ENCODE results near the gene RUNDC3A.

The RUNDC3A gene

GRCh38 chr17:44283344-44284023 is 24.9 kb upstream of the RUNDC3A start:
- DNase-seq (ENCODE audit: low read depth), result no peak

GRCh38 chr17:44284024-44284400 is 24.4 kb upstream of the RUNDC3A start:
- no peak for DNase-seq (ENCODE audit: low read depth)

- no peak for DNase-seq (ENCODE audit: low read depth)
Measured at GRCh38 chr17:44287651-44288050, 20.8 kb upstream of the RUNDC3A start.

GRCh38 chr17:44293509-44294226 is 14.7 kb upstream of the RUNDC3A start:
- no peak for DNase-seq (ENCODE audit: low read depth)

- no peak for DNase-seq (ENCODE audit: low read depth)
Measured at GRCh38 chr17:44297975-44298374, 10.4 kb upstream of the RUNDC3A start.

GRCh38 chr17:44304651-44305050 is 3.8 kb upstream of the RUNDC3A start:
- no peak for DNase-seq (ENCODE audit: low read depth)

- peak; percentile 75 for DNase-seq (ENCODE audit: low read depth)
Measured at GRCh38 chr17:44307387-44308186, 814 bp upstream of the RUNDC3A start.

DNA sequence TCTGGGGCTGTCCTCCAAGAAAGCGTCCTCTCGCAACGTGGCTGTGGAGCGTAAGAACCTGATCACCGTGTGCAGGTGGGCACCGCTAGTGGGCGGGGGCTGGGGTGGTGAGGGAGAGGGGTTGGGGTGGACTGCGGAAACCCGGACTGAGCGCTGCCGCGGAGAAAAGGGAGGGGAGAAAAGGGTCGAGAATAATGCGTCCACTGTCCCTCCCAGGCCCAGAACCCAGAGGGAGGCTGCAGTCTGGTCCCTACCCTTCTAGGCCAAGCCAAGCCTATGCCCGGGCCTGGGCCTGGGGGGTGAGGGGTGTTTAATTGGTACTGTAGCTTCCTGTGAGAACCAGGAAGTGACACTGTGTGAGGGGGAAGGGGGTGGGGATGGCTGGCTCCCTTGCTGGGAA is 464 bp downstream of the RUNDC3A start:
- no peak for DNase-seq (ENCODE audit: low read depth)

DNA sequence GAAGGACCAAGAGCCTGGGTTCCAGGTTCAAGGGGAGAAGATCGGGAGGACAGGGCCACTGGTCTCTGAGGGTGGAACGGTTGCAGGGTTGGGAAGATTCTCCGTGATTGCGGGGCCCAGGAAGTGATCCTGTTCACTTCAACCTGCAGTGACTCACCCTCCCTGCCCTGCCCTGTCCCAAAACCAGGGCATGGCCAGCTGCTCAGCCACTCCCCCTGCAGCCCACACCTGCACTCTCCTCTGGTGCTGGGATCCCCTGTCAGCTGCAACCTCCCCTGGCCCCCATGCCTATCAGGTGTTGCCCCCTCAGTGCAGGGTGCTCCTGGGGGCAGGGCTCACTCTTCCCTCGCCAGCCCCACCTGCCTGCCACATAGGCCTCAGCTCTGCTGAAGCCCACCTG is 1.1 kb downstream of the RUNDC3A start:
- DNase-seq (ENCODE audit: low read depth), result no peak

GRCh38 chr17:44310188-44310587 is 1.8 kb downstream of the RUNDC3A start:
- DNase-seq (ENCODE audit: low read depth), result no peak

DNA sequence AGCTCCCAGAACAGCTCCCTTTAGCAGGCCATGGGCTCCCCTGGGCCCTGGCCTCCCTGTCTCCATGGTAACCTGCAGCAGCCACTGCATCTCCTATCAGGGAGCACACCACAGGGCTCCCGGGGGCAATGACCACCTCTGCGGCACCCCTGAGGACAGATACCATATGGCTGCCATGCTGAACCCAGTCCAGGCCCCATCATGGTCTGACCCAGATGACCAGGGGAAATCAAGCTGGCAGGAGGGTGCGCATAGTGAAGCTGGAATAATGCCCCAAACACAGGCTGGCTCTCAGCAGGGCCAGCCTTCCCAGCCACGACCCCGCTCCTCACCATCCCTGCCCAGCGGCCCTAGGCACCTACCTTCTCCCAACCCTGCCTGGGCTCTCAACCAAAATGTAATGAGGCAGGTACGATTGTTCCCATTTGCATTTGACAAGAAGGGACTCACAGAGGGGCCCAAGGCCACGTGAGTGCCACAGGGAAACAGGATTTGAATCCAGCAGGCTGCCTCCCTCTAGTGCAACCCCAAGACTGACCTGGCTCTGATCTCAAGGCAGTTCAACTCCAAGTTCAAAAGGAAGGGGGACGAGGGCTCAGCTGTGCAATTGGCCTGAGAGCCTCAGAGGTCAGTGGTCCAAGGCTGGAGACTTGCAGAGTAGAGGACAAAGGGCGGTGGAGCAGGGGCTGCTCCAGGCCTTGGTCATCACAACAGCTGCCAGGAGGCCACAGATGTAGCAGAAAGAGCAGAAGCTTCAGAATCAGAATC is 2.4 kb downstream of the RUNDC3A start:
- no peak for DNase-seq (ENCODE audit: low read depth)

DNA sequence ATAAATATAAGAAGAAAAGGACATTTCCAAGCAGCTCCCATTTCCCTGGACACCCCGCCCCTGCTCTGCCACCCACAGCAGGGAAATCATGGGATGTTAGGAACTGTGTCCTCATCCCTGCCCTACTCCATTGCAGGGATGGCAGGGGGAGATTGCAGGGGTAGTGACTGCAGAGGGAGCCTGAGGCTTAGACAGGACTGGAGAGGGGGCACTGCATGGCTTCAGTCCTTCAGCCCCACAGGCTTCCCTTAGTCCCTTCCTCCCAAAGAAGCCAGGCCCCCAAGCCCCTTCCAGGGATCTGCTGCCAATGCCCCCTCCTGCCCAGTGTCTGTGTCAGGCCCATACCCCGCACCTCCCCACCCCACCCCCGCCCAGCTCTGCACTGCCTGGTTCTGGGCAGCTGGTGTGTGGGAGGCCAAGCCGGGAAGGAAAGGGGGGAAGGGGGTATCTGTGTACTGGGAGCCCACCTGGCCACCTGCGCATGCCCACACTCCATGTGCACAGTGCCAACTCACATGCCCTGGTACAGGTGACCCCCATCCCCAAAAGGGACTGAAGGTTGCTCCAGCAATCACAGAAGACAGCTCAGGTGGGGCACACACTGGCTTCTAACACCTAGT is 3.3 kb downstream of the RUNDC3A start:
- no peak for DNase-seq (ENCODE audit: low read depth)

DNA sequence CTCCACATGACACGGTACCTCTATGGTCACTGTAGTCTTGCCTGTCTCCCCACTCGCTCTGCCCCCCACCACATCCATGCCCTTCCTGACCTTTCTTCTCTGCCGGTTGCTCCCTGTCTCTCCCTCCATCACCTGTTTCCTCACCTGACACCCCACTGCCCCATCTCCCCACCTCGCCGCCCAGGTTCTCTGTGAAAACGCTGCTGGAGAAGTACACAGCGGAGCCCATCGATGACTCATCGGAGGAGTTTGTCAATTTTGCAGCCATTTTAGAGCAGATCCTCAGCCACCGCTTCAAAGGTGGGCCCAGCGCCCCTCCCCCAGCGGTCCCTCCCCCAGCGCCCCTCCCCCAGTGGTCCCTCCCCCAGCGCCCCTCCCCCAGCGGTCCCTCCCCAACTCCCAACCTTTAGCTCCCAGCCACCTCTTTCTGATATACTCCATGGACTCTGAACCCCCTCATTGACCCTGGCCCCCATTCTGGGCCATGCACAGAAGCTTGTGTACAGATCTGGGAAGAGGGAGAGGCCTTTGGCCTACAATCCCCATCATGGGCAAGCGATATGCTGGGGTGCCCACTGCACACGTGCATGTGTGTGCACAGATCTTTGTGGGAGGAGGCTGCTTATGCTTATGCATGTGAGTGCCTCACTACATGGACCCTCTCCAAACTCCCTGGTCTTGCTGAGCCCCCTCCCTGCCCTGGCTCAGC is 4.1 kb downstream of the RUNDC3A start:
- DNase-seq (ENCODE audit: low read depth), result no peak

DNA sequence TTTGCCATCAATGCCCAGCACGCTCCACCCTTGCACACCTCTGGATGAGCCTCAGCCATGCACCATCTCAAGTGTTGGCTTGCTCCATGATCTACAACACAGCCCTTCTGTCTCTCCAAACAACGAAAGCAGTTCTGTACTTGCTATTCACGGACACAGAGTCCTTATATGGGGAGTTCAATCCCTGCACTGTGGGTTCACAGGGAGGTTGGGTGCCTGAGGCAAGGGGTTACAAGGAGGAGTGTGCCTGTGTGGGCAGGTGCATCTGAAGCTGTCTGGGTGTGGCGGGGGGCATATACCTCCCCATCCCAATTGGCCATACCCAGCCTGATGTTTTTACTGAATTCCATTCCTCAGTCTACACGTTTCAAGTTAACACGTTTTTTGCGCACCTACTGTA is 5.6 kb downstream of the RUNDC3A start:
- DNase-seq (ENCODE audit: low read depth), result no peak

DNA sequence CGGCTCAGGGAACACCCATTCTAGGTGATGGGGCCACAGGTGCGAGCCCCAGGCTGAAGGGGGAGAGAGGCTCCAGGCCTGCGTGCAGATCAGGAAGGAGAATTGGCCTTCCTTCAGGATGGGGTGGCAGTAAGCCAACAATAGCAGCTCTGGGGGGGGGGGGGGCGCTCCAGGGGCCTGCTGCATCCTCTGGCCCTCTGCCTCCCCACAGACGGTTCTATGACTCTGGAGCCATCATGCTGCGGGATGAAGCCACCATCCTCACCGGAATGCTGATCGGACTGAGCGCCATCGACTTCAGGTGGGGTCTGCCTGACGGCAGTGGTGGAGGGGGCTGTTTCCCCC is 6.1 kb downstream of the RUNDC3A start:
- DNase-seq (ENCODE audit: low read depth), result no peak

DNA sequence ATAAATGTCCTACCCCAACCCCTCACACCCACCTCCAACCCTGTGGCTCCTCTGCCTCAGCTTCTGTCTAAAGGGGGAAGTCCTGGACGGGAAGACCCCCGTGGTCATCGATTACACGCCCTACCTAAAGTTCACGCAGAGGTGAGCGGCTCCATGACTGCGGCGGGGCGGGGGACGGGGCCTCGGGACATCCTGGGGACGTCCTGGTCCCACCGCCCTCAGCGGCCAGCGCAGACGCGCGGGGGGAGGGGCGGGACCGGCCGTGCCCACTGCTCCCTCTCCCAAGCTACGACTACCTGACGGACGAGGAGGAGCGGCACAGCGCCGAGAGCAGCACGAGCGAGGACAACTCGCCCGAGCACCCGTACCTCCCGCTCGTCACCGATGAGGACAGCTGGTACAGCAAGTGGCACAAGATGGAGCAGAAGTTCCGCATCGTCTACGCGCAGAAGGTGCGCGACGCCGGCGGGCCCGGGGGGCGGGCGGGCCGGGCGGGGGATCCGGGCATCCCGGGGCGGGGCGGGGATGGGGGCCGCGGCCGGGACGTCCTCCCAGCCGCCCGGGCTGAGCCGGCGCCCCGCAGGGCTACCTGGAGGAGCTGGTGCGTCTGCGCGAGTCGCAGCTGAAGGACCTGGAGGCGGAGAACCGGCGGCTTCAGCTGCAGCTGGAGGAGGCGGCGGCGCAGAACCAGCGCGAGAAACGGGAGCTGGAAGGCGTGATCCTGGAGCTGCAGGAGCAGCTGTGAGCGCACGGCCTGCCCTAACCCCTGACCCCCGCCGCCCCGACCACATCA is 6.7 kb downstream of the RUNDC3A start:
- peak; percentile 17 for DNase-seq (ENCODE audit: low read depth)

- no peak for DNase-seq (ENCODE audit: low read depth)
Measured at GRCh38 chr17:44315760-44316731, 7.6 kb downstream of the RUNDC3A start.

DNA sequence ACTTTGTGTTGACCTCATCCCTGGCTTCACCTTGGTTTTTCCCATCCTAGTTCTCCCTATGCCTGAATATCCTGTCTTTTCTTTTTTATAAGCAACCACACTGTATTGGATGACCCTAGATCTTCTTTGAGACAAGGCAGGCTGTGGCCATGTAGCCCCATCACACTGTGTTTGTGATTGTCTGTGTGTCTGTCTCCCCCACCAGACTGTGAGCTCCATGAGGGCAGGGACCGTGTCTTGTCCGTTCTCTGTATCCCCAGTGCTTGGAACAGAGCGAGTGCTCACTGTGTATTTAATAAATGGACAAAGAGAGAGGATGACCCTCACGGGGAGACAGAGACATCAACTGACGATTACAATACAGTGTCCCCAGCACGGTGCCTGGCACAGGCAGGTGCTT is 9.1 kb downstream of the RUNDC3A start:
- no peak for DNase-seq (ENCODE audit: low read depth)
